ENCODE results near the gene GH2. TPM values are rescaled to one million over a fixed set of nuclear protein-coding genes. Genes with fewer than 3 reads are reported as not detected.

The GH2 gene
- total RNA-seq, 4 donors from 2014 or later: not detected

GRCh38 chr17:63850401-63850800 lies 31.3 kb downstream of the GH2 start:
- H3K36me3 ChIP-seq: no peaks in the 10 kb centered on the region
- H3K27me3 ChIP-seq: no peaks in the 10 kb centered on the region
- H3K9me3 ChIP-seq: no peaks in the 10 kb centered on the region
- intact Hi-C loops (cut with DNase I; ENCODE audit: low total_unique reads): no loop called here
- DNase-seq: no peak
- no peak overlapping the region for H3K27ac ChIP-seq
- no peak overlapping the region for H3K4me3 ChIP-seq
- no peaks in the 10 kb centered on the region for H3K4me1 ChIP-seq
- TF ChIP-seq POLR2A (IDR thresholded peaks at IDR 0.05) (no peak), CTCF (IDR thresholded peaks at IDR 0.05) (no peak)

- Histone ChIP-seq H3K9me3 (no peaks in the 10 kb centered on the region), H3K36me3 (no peaks in the 10 kb centered on the region), H3K27ac (peak overlapping the region in 1 of 2 donors; percentile 19), H3K27me3 (no peaks in the 10 kb centered on the region), H3K4me3 (peak overlapping the region; percentile 9 to 27), H3K4me1 (no peaks in the 10 kb centered on the region)
- peak; percentile 84 to 86 for DNase-seq
- intact Hi-C loops (cut with DNase I; ENCODE audit: low total_unique reads): loop anchor here (5.0 kb wide), 1 partner anchor 398 kb away; no protein-coding TSS in a partner anchor
- TF ChIP-seq POLR2A (IDR thresholded peaks at IDR 0.05): no peak
- TF ChIP-seq CTCF (IDR thresholded peaks at IDR 0.05): peak; percentile 45 to 70 (median 64)
Measured at GRCh38 chr17:63848834-63849689, 32.7 kb downstream of the GH2 start.

GRCh38 chr17:63847525-63848249 lies 34.1 kb downstream of the GH2 start:
- Histone ChIP-seq H3K27ac (no peak overlapping the region), H3K27me3 (peaks cover 0 to under 1% of the 10 kb centered on the region in 2 donors), H3K36me3 (no peaks in the 10 kb centered on the region), H3K9me3 (no peaks in the 10 kb centered on the region), H3K4me1 (no peaks in the 10 kb centered on the region), H3K4me3 (no peak overlapping the region)
- intact Hi-C loops (cut with DNase I; ENCODE audit: low total_unique reads): loop anchor here (5.0 kb wide), 1 partner anchor 400 kb away; no protein-coding TSS in a partner anchor
- TF ChIP-seq POLR2A (IDR thresholded peaks at IDR 0.05) (no peak), CTCF (IDR thresholded peaks at IDR 0.05) (no peak)
- DNase-seq: no peak

- Histone ChIP-seq H3K4me1 (peaks cover 5 to 8% of the 10 kb centered on the region in 2 donors), H3K36me3 (no peaks in the 10 kb centered on the region), H3K9me3 (no peaks in the 10 kb centered on the region), H3K27me3 (peaks cover 0 to 3% of the 10 kb centered on the region in 2 donors), H3K4me3 (no peak overlapping the region), H3K27ac (no peak overlapping the region)
- intact Hi-C loops (cut with DNase I; ENCODE audit: low total_unique reads): loop anchor here (5.0 kb wide), 1 partner anchor 402 kb away; no protein-coding TSS in a partner anchor
- TF ChIP-seq POLR2A (IDR thresholded peaks at IDR 0.05) (no peak), CTCF (IDR thresholded peaks at IDR 0.05) (no peak)
- no peak for DNase-seq
Measured at GRCh38 chr17:63845509-63845908, 36.2 kb downstream of the GH2 start.
